Calu3 (cell line): ENCODE results near the gene SELE. TPM values are rescaled to one million over a fixed set of nuclear protein-coding genes. Genes with fewer than 3 reads are reported as not detected.

ENCODE experiments used
- BruUV-seq: library from RNA; stranded (reverse); fragments of 400-500 nt; replicated peaks from 2 replicates; lab custom pipeline; 2021; lab: Mats Ljungman, UMichigan
- CTCF ChIA-PET: fragments of 300-600 bp; sonication (Branson Sonifier 250); formaldehyde crosslinking; loops from one replicate; lab custom pipeline; 2022; ENCODE audit warnings: antibody characterized with exemption; lab: Charles Lee
- DNase-seq: peaks from one replicate; pipeline ENCODE4 v3.0.0; 2022
- H3K27ac Mint-ChIP-seq: one replicate; pipeline ENCODE4 v1.8.0; 2022; ENCODE audit warnings: mixed read lengths; ENCODE audit not compliant: unreplicated experiment
- H3K27me3 Mint-ChIP-seq: one replicate; pipeline ENCODE4 v1.8.0; 2022; ENCODE audit warnings: mixed read lengths; ENCODE audit not compliant: unreplicated experiment
- H3K36me3 Mint-ChIP-seq: one replicate; pipeline ENCODE4 v1.8.0; 2022; ENCODE audit warnings: mild to moderate bottlenecking, moderate library complexity, mixed read lengths; ENCODE audit not compliant: insufficient read depth, unreplicated experiment
- H3K4me1 Mint-ChIP-seq: one replicate; pipeline ENCODE4 v1.8.0; 2022; ENCODE audit warnings: mild to moderate bottlenecking, low read depth, mixed read lengths; ENCODE audit not compliant: unreplicated experiment
- H3K4me3 Mint-ChIP-seq: one replicate; pipeline ENCODE4 v1.8.0; 2022; ENCODE audit warnings: mild to moderate bottlenecking, low read depth, moderate library complexity, mixed read lengths; ENCODE audit not compliant: unreplicated experiment
- H3K9me3 Mint-ChIP-seq: one replicate; pipeline ENCODE4 v1.8.0; 2022; ENCODE audit warnings: low read depth, mixed read lengths; ENCODE audit not compliant: unreplicated experiment
- CTCF ChIP-seq: fragments of 200-600 bp; IDR thresholded peaks from one replicate; pipeline ENCODE4 v1.8.0; 2022; ENCODE audit warnings: antibody characterized with exemption; ENCODE audit not compliant: unreplicated experiment
- intact Hi-C: fragments of 100-400 bp; cut with micrococcal nuclease; formaldehyde crosslinking; loops from one replicate; pipeline ENCODE4 v1.10.0; 2022; ENCODE audit not compliant: unreplicated experiment
- total RNA-seq: library from RNA; stranded (reverse); gene quantifications from 2 replicates; pipeline ENCODE4 v1.2.3, GENCODE V29; 2022

Gene SELE
- total RNA-seq, 1 experiment from 2014 or later = not detected

- CTCF ChIA-PET = interaction anchor here (1.6 to 1.8 kb wide), 2 partner anchors 21 to 47 kb away, joined by 4 to 5 read pairs; no protein-coding TSS in a partner anchor
- Mint-ChIP-seq H3K36me3 (no peaks in the 10 kb centered on the region), H3K27ac (no peak overlapping the region), H3K9me3 (no peaks in the 10 kb centered on the region), H3K4me1 (peaks cover 16% of the 10 kb centered on the region), H3K27me3 (no peaks in the 10 kb centered on the region), H3K4me3 (no peak overlapping the region)
- intact Hi-C loops = no loop called here
- BruUV-seq = no TSS peak
- TF ChIP-seq CTCF = no peak
- DNase-seq = no peak
These were observed 28.8 kb upstream of the SELE start for GRCh38 chr1:169762699-169763098.

- no TSS peak for BruUV-seq
These were observed 25.2 kb upstream of the SELE start for GRCh38 chr1:169759038-169759437.

GRCh38 chr1:169753549-169753948 is 19.7 kb upstream of the SELE start:
- Mint-ChIP-seq H3K4me1 (no peaks in the 10 kb centered on the region), H3K36me3 (no peaks in the 10 kb centered on the region), H3K9me3 (no peaks in the 10 kb centered on the region), H3K27ac (no peak overlapping the region), H3K4me3 (no peak overlapping the region), H3K27me3 (no peaks in the 10 kb centered on the region)
- TF ChIP-seq CTCF = no peak
- intact Hi-C loops = loop anchor here (2.0 kb wide), 3 partner anchors 13 to 55 kb away; no protein-coding TSS in a partner anchor
- no peak for DNase-seq
- no TSS peak for BruUV-seq
- CTCF ChIA-PET = no interaction called here

More at GRCh38 chr1:169759038-169759437, 25.2 kb upstream of the SELE start:
- Mint-ChIP-seq H3K27ac (no peak overlapping the region), H3K36me3 (no peaks in the 10 kb centered on the region), H3K4me1 (peaks cover 2% of the 10 kb centered on the region), H3K27me3 (no peaks in the 10 kb centered on the region), H3K4me3 (no peak overlapping the region), H3K9me3 (no peaks in the 10 kb centered on the region)
- CTCF ChIA-PET = no interaction called here
- no peak for TF ChIP-seq CTCF
- no peak for DNase-seq
- intact Hi-C loops = no loop called here

DNA sequence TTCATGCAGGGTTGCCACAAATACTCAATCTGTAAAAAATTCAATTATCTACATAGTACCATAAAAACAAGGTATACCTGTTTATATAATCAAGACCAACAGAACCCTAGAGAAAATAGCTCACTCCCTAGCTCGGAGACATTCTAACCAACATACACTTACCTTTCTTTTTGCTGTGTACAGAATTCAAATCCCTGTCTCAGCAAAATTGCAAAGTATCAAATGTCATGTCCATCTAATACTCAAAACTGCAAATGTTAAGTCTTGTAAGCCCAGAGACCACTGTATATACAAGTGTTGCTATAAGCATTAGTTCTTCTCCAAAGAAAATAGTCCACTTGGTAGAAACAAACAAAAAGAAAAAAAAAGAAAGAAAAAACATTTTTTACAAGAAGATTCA is 16.2 kb upstream of the SELE start:
- BruUV-seq = no TSS peak
- TF ChIP-seq CTCF = no peak
- CTCF ChIA-PET = no interaction called here
- intact Hi-C loops = no loop called here
- Mint-ChIP-seq H3K4me3 (no peak overlapping the region), H3K27me3 (no peaks in the 10 kb centered on the region), H3K36me3 (no peaks in the 10 kb centered on the region), H3K4me1 (no peaks in the 10 kb centered on the region), H3K9me3 (no peaks in the 10 kb centered on the region), H3K27ac (no peak overlapping the region)
- DNase-seq = no peak
